GM18870 (cell line): ENCODE data around the gene GFRA1.

Experiments
- ATAC-seq: cut with Tn5 transposase; IDR thresholded peaks from one replicate; pipeline ENCODE4 v1.9.1; 2021; ENCODE audit warnings: moderate library complexity; ENCODE audit not compliant: unreplicated experiment

The GFRA1 gene

DNA sequence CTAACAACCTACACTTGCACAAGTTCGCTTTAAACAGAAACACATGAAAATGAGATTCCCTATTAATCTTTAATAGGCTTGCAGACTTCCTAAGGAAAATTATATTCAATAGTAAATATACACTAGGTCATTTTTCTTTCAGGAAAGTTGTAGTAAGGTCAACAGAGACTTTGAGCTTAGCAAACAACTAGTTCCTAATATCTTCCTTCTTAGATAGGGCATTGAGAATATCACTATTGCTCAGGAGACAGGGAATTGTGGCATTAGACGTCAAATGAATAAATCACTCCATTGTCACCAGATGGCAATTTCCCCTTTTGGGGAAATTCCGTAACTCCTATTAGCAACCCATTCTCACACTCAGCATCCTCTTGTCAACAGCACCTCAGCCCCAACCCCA is 164.9 kb downstream of the GFRA1 start:
- ATAC-seq = no peak

DNA sequence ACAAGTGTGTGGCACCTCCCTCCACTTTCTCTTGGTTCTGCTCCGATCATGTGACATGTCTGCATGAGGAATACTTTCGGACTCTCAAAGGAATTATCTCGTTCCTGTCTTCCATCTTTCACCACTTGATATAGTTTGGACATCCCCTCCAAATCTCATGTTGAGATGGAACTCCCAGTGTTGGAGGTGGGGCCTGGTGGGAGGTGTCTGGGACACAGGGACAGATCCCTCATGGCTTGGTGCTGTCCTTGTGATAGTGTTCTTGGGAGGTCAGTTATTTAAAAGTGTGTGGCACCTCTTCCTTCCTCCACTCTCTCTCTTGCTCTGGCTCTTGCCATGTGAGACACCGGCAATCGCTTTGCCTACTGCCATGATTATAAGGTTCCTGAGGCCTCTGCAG is 166.4 kb downstream of the GFRA1 start:
- no peak for ATAC-seq

DNA sequence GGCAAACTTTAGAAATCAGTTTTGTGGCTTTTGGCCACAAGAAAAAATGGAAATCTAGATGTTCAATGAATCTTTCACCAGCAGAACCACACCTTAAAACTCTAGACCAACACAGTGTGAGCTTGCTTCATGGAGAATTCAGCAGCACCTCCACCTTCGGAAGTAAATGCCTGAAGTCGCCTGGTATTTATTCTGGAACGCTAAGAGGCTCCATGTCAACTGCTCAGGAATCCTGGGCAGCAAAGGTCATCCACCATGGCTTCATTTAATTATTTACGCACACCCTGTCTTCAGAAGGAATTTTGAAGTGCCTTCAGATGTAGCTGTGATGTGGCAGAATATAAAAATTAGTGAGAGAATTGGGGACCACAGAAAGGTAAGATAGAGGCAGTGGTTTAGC is 167.7 kb downstream of the GFRA1 start:
- no peak for ATAC-seq

DNA sequence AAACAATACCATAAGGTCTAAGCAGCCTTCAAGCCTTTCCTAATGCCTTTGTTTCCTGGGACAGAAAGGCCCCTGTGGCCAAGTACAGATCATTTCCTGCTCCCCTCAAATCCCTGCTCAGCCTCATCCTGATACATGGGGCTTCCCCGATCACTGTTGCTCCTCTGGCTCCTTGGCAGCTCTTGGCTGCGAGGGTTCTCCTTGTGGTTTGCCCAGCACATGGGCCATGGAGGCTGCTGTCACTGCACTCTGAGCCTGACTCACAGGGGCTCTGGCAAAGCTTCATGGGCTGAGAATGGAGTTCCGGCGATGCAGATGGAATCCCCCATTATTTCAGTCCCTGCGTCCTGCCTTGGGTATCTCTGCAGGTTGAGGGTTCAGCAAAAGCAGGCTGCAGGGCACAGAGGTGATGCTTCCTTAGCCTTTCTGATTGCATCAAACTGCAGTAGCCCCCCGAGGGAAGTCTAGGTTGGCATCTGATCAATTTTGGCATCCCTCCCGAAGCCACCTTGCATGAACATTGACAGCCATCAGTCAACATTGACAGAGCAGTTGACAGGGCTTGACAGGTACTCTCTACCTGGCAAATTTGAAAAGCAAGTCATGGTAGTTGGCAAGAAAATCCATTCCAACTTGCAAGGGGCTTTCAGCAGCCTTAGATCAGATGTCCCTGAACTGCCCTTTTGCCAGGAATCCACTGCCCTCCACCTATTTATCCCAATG is 168.6 kb downstream of the GFRA1 start:
- no peak for ATAC-seq

DNA sequence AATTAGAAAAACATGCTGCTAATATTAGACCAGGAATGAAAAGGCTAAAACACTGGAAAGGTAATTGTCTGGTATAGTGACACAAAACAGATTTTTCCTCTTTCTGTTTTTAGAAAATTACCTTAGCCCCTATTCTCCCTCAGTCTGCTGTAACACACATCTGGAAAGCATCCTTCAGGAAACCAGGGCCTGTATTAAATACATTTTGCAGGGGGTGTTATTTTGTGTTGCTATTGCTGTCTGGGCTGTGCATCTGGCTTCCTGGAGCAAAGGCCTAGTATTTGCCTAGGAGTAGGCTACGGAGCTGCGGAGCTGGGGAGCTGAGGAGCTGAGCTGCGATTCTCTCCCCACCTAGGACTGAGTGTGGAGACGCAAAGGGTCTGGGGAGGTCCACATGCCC is 169.3 kb downstream of the GFRA1 start:
- ATAC-seq = no peak

DNA sequence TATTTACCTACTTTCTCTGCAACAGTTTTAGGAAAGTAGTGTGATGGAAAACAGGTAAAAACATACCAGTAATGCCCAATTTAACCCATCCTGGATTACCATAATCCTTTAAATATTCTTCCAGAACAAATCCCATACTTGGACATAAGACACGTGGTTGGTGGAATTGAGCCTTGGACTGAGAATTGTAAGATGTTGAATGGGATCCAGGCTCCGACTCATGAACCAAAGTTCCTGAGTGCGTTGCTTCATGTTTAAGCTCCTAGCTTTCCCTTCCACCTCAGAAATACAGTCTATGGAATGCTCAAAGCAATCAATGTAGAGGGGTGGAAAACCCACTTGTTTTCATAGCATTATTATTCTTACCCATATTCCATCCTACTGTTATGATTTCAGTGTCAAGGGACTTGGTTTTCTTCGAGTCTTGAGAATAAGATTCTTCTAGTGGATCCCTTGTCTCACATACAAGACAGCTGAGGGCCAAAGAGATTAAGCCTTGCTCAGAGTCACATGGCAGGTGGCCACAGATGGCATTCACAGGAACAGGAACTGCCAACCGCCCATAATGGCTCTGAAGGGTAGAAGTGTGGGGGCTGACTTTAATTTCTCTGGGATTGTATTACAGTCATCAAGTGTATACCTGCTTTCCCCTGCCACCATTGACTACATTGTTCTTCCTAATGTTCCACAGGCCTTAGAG is 171.2 kb downstream of the GFRA1 start:
- no peak for ATAC-seq

DNA sequence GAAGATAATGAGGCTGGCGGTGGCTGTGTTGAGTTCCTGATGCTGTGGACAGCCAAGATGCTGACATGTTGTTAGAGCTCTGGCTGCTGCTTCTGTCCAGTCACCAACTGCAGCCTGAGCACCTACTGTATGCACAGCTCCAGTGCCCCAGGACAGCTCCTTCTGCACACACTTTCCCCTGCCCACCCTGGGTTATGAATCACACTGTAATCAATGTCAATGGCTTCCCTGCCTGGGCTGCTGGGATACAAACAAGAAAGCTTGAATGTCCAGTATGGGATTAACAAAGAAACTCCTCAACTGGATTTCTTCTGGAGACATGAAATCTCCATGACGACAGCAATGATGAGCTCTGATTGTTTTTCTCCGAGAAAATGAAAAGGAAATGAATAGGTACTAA is 172.0 kb downstream of the GFRA1 start:
- ATAC-seq = no peak

DNA sequence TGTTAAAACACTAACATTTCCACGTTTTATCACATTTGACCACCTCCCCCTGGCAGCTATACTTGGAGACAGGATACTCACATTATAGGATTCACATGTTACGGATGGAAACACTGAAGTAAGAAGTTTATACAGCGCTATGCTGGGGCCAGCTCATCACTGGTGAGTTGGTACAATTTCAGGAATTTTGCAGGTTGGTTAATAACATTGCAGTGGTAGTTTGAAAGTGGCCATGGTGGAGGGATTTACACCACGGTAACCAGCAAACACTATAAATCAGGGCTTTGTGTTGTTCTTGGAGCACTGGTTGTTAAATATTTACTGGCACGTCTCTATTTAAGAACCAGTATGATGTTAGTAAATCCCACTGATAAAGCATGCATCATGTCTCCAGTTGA is 174.0 kb downstream of the GFRA1 start:
- ATAC-seq = no peak

DNA sequence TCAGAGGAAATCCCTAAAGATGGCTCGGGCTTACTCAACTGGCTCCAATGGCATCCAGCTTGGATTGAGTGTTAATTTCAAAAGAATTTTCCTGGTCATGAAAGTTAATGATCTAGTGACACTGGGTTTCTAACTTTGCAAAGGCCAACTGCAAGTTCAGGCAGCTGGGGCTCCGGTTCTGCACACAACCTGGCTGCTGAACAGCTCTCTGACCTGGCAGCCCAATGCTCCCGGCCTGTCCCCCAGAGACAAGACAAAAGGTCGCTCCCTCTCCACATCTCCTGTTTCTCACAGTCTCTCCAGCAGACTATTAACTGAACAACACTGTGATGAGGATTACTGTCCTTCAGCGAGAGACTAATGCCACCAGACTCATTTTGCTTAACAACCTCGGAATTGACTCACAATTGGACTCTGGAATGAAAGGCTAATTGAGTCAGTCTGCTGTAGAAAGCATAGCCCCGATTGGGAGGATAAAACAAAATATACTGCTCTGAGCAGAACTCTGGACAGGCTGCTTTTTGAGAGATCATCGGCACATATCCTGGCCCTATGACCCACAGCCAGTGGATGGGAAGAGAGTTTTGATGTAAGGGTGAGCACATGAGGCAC is 174.5 kb downstream of the GFRA1 start:
- ATAC-seq = no peak

DNA sequence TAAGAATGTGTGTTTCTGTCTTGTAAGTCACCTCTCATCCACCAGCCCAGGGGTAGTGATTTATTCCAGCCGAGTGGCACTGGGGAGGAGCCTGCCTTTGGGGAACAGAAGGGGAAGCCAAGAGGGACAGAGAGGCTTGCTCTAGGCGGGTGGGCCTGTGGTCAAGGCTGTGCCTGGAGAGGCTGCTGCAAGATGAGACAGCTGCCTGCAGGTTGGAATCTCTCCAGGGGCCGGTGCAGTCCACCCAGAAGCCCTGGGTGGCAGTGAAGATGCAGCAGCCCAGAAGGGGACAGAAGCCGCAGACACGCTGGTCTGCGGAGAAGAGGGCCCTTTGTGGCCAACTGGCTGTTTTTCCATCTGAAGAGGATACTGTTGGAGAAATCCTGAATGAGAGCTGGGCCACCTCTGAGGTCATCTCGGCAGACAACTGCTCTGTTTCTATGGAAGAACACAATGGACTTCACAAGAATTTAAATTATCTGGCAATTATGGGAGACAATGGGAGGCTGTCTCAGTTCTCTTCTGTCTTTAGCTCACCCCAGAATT is 175.7 kb downstream of the GFRA1 start:
- ATAC-seq = no peak

DNA sequence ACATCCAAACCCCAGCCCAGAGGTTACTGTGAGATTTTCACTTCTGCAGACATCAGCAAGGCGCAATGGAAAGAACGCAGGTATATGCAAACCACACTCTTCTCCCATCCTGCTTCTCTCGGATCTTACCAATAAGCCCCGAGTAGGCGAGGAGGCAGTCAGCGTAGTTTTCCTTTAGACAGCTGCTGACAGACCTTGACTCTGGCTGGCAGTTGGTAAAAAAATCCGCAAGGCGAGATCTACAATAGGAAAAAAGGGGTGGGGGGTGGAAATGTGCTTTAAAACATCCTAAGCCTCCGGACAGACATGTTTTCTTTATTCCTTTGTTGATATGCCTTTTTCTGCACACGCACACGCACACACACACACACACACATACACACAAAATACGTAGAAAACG is 176.5 kb downstream of the GFRA1 start:
- no peak for ATAC-seq

DNA sequence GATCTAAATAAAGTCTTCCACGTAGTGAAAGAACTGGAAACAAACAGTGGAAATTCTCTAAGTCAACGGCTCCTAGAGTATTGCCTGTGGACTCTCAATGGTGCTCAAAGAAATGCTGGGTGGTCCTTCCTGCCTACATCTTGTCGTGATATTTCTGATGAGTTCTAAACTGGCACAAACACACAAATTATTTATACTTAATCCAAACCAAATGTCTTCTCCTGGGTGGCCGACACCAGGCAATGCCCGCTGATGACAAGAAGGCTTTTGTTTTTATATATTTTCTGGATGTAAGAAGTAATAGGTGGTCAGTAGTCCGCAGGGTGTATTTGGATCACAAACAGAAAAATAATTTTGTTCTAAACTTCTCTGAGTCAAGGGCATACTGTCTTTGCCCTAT is 178.7 kb downstream of the GFRA1 start:
- ATAC-seq = no peak

DNA sequence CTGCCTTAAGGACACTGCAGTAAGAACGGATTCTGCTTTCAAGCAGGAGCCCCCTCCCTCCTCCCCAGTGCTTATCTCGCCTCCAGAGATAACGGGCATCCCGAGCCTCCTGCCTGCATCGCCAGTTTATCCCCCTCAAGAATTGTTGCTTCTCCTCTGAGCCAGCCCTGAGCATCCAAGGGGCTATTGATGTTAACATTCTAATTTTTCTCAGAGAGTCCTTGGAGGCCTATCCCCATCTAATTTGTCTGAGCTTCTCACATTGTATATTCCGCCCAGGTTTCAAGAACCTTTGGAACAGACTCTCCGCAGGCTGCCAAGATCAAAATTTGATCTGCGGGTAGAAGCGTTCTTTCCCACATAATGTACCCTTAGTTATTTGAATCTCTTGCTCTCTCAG is 180.0 kb downstream of the GFRA1 start:
- ATAC-seq = no peak

DNA sequence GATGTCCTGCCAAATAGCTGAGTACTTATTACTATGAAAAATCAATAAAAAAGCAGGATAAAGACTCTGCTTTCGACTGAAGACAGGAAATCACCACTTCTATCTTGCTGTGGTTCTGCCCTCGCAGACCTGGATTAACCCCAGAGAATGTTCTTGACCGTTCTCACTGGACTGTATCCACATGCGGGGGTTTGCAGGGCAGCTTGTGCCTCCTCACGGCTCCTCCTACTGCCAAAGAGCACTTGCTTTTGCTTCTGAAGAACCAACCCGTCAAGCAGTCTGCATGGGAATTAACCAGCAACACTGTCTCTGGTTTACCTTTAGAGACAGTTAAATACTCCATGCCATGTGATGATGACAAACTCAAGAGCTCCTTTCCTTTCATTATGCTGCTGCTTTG is 184.0 kb downstream of the GFRA1 start:
- ATAC-seq = no peak

DNA sequence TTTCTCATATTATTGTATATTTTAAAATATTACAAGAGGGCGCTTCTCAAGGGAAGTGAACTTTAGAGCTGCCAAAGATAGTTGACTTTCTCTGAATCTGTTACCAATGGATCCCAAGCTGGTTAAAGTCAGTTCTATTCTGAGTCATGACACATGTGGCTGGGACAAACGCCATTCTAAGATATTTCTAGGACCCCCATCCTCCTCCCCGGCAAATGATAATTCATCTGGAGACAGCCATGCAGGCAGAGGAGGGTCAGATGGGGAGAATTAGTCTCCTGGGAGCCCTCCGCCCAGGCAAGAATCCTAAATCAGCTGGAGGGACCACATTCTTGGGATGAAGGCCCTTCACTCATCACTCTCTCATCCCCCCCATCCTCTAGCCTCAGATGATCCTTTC is 187.7 kb downstream of the GFRA1 start:
- no peak for ATAC-seq

DNA sequence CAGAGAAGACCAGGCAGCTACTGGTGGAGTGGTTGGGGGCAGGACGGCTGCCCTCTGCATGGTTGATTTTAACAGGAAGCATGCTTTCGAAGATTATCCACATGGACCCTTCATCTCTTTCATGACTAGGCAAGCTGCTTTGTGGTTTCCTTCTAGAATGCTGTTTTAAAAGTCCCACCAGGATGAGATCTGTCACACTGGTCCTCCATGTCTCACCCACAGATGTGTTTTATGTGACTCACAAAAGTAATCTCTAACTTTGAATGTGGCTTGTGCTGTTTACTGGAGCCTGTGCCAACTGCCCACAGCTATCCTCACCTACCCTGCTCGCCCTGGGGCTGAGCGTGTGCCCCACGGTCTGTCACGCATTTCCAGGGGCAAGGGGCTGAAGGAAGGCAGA is 188.8 kb downstream of the GFRA1 start:
- no peak for ATAC-seq

DNA sequence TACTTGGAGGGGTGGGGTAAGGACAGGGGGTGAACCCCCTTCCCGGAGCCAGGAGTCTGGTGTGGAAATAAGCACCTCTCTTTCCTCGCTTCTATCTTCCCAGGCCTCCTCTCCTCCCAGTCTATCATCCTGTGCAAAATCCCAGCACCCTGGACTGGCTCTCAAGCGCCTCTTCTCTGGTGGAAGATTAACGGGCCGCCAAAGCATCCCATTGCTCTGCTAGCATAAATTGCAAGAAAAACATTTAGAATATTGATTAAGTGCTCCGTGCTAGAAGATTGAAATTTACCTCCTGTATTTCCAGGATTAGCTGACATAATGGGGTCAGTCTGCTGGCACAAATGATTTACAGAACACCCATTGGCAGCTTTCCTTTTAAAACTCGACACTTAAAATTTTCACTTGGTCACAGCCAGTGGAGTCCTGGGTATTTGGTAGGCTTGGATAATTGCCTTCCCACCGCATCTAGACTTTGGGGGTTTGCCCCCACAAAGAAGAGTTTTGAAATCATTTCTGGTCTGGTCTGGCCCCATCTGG is 189.7 kb downstream of the GFRA1 start:
- ATAC-seq = no peak

DNA sequence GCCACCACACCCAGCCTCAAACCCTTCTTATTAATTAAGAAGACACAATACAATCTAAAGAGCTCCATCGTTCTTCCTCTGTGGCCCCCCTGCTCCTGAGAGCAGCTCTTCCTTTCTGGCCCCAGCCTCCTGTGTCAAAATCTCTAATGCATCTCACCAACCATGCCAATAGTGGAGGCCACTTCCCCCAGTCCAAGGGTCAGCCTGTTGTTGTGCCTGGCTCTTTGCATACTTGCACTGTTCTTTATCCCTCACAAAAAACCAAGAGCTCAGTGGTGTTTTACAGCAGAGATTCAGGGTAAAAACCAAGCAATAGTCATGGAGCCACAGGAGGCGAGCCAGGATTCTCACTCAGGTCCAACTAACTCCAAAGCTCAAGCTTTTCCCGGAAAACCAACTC is 190.2 kb downstream of the GFRA1 start:
- no peak for ATAC-seq

DNA sequence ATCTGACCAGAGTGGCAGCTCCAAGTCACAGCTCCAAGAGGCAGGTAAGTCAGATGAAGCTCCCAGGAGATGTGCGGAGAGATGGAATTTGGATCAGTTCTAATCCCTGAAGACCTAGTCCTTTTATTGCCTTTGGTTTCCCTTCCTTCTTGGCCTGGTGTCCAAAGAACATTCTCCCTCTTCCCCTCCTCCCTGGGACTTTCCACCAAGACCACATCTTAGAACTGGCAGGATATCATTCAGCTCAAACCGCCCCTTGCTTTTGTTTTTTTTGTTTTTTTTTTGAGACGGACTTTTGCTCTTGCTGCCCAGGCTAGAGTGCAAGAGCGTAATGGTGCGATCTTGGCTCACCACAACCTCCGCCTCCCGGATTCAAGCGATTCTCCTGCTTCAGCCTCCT is 190.8 kb downstream of the GFRA1 start:
- ATAC-seq = no peak

DNA sequence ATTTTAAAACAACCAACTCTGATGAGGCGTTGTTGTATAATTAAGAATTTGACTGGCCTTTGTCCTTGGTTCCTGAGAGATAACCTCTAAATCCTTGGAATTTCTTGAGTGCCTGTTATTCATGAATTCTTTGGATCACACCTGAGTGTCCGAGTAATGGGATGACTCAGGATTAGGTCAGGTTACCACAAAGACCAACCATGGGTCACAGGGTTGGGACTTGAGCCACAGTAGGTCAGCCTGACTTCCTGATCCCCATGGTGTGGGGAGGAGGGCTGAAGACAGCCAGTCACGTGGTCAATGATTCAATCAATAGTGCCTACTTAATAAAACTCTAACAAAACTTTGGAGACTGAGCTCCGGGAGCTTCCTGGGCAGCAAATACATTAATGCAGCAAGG is 192.5 kb downstream of the GFRA1 start:
- no peak for ATAC-seq

DNA sequence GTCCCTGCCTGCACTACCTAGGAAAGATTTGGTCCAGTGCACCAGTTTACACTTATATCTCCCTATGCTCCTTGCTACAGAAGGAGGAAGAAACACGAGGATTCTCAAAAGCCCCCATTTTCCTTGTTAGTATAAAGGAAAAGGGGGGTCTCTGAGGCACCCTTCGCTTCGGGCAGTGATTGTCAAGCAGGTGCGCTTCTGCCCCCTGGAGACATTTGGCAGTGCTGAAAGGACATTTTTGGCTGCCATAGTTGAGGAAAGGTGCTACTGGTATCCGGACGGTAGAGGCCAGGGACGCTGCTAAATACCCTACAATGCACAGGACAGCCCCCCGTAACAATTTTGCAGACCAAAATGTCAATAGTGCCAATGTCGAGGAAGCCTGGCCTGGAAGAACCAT is 193.7 kb downstream of the GFRA1 start:
- ATAC-seq = no peak

DNA sequence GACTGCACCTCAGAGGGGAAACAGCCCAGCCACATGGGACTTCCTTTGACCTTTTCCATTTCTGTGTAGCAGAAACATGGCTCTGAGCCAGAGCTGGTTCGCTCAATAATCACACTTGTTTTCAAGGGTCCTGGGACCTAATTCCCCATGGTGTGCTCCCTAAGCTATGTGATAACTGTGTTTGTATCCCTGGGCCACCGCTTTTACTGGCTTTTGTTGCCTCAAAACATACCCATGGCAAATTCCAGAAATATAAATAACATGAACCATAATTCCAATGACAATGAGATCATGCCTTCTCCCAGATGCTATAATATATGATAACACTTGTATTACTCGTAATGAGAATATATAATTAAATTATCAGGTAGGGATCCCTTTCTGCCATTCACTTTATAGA is 196.4 kb downstream of the GFRA1 start:
- no peak for ATAC-seq
